GM23338 (cell line): ENCODE results near the gene ADGRG1. TPM values are rescaled to one million over a fixed set of nuclear protein-coding genes. Genes with fewer than 3 reads are reported as not detected.

Experiments used
- ATAC-seq: fragments of 200-7000 bp; cut with Tn5 transposase; 3 replicates; pipeline ENCODE4 v1.9.1; 2020
- DNase-seq: peaks from one replicate; pipeline ENCODE4 v3.0.0-alpha.2; 2015; ENCODE audit warnings: low spot score
- H2AFZ ChIP-seq: fragments of 200-600 bp; sonication (generic); 2 replicates; pipeline ENCODE4 v1.8.0; 2016; ENCODE audit warnings: antibody characterized with exemption, mild to moderate bottlenecking, moderate library complexity
- H3F3A ChIP-seq: fragments of 200-600 bp; sonication (generic); replicated peaks from 2 replicates; pipeline ENCODE4 v1.8.0; 2017; ENCODE audit warnings: antibody characterized with exemption, mixed run types, low read depth
- H3K27ac ChIP-seq: fragments of 200-600 bp; sonication (generic); 2 replicates; pipeline ENCODE4 v1.6.1; 2016; ENCODE audit warnings: low read depth
- H3K27me3 ChIP-seq: fragments of 200-600 bp; sonication (generic); 2 replicates; pipeline ENCODE4 v1.8.0; 2016; ENCODE audit warnings: mild to moderate bottlenecking, mixed run types, moderate library complexity; ENCODE audit not compliant: insufficient read depth
- H3K36me3 ChIP-seq: fragments of 200-600 bp; sonication (generic); 2 replicates; pipeline ENCODE4 v1.8.0; 2016; ENCODE audit warnings: mild to moderate bottlenecking; ENCODE audit not compliant: insufficient read depth
- H3K4me1 ChIP-seq: fragments of 200-600 bp; sonication (generic); 2 replicates; pipeline ENCODE4 v1.8.0; 2016; ENCODE audit warnings: mild to moderate bottlenecking, moderate library complexity; ENCODE audit not compliant: insufficient read depth
- H3K4me2 ChIP-seq: fragments of 200-600 bp; sonication (generic); 2 replicates; pipeline ENCODE4 v1.7.1; 2017; ENCODE audit warnings: mixed run types
- H3K4me3 ChIP-seq: fragments of 200-600 bp; sonication (generic); 2 replicates; pipeline ENCODE4 v1.6.1; 2016; ENCODE audit warnings: mixed run types
- H3K79me2 ChIP-seq: fragments of 200-600 bp; sonication (generic); replicated peaks from 2 replicates; pipeline ENCODE4 v1.8.0; 2017; ENCODE audit warnings: mild to moderate bottlenecking; ENCODE audit not compliant: insufficient read depth
- H3K9me2 ChIP-seq: fragments of 200-600 bp; sonication (generic); 2 replicates; pipeline ENCODE4 v1.8.0; 2017; ENCODE audit not compliant: insufficient read depth
- H4K20me1 ChIP-seq: fragments of 200-600 bp; sonication (generic); replicated peaks from 2 replicates; pipeline ENCODE4 v1.8.0; 2017; ENCODE audit warnings: mild to moderate bottlenecking; ENCODE audit not compliant: insufficient read depth
- H3K27ac Mint-ChIP-seq: 2 replicates; pipeline ENCODE4 v1.8.0; 2020; ENCODE audit warnings: inconsistent platforms, mild to moderate bottlenecking, moderate library complexity, mixed read lengths
- H3K27me3 Mint-ChIP-seq: 3 replicates; pipeline ENCODE4 v1.8.0; 2022; ENCODE audit warnings: low read depth, mild to moderate bottlenecking, moderate library complexity, mixed read lengths, inconsistent platforms; ENCODE audit not compliant: insufficient read depth, poor library complexity
- H3K36me3 Mint-ChIP-seq: 3 replicates; pipeline ENCODE4 v1.8.0; 2021; ENCODE audit warnings: low read depth, mild to moderate bottlenecking, inconsistent platforms, moderate library complexity, mixed read lengths
- H3K4me1 Mint-ChIP-seq: 3 replicates; pipeline ENCODE4 v1.8.0; 2020; ENCODE audit warnings: mild to moderate bottlenecking, inconsistent platforms, mixed read lengths
- H3K4me3 Mint-ChIP-seq: 3 replicates; pipeline ENCODE4 v1.8.0; 2021; ENCODE audit warnings: moderate library complexity, mild to moderate bottlenecking, inconsistent platforms, mixed read lengths
- H3K9me3 Mint-ChIP-seq: 3 replicates; pipeline ENCODE4 v1.8.0; 2020; ENCODE audit warnings: moderate library complexity, mild to moderate bottlenecking, inconsistent platforms, mixed read lengths
- CREB1 ChIP-seq: fragments of 250-450 bp; sonication (Bioruptor Pico); IDR thresholded peaks from 2 replicates; pipeline ENCODE4 v1.5.0; 2020; ENCODE audit warnings: low read depth, mild to moderate bottlenecking, moderate library complexity
- CTCF ChIP-seq, 2 experiments: fragments of 200-600 bp in 1 of 2; sonication (generic) in 1 of 2; conservative IDR thresholded peaks; 2 replicates each; pipeline versions ENCODE4 v1.5.1 to v1.6.1; 2016 to 2017; ENCODE audit warnings: antibody characterized with exemption in 2 of 2, low read depth in 2 of 2, mild to moderate bottlenecking in 2 of 2, moderate library complexity in 1 of 2
- ETS1 ChIP-seq: IDR thresholded peaks from 2 replicates; pipeline ENCODE4 v1.6.1; 2016; ENCODE audit warnings: antibody characterized with exemption
- STAT1 ChIP-seq: IDR thresholded peaks from one replicate; pipeline ENCODE4 v1.6.1; 2016; ENCODE audit warnings: antibody characterized with exemption; ENCODE audit not compliant: unreplicated experiment
- ZNF462 ChIP-seq: fragments of 250-450 bp; sonication (Bioruptor Pico); IDR thresholded peaks from 2 replicates; pipeline ENCODE4 v1.5.0; 2020; ENCODE audit warnings: mild to moderate bottlenecking, moderate library complexity
- polyA plus RNA-seq: library from polyadenylated mRNA; unstranded; fragments of >200 nt; fragmentation: Nextera tagmentation; extraction: Ambion mirVana; gene quantifications from 2 replicates; pipeline ENCODE4 v1.2.1, GENCODE V29; 2016
- total RNA-seq: library from RNA; depleted of rRNA; stranded (reverse); fragments of >200 nt; shearing (Covaris generic); gene quantifications from 2 replicates; pipeline ENCODE4 v1.2.3, GENCODE V29; 2014
- TF ChIP-seq, protein P1 (sequence below): IDR thresholded peaks from one replicate; pipeline ENCODE4 v1.6.1; 2018; ENCODE audit warnings: antibody characterized with exemption; ENCODE audit not compliant: unreplicated experiment

ADGRG1 gene
- total and polyA plus RNA-seq, 2 experiments from 2014 or later, result 0.14 to 0.47 TPM

DNA sequence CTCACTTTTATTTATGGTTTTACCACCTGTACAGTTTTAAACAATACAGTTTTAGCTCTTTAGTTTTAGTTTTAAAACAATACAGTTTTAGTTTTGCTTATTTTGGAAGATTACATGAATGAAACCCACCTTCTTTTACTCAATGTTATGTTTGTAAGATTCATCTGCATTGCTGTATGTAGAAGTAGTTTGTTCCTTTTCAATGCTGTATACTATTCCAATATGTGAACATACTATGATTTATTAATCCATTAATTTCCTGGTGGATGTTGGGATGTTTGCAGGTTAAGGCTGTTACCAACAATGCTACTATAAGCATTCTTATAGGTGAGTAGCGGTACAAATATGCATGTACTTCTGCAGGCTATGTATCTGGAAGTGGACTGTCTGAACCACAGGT is 34.4 kb upstream of the ADGRG1 start:
- Histone ChIP-seq H3K36me3 (no peaks in the 10 kb centered on the region), H3K79me2 (no peaks in the 10 kb centered on the region), H3K27me3 (no peaks in the 10 kb centered on the region), H2AFZ (no peak overlapping the region), H3K9me2 (no peaks in the 10 kb centered on the region), H3K27ac (no peak overlapping the region), H3K4me1 (no peaks in the 10 kb centered on the region), H3K4me3 (no peak overlapping the region), H3K4me2 (no peak overlapping the region), H3F3A (no peaks in the 10 kb centered on the region), H4K20me1 (no peaks in the 10 kb centered on the region)
- Mint-ChIP-seq H3K4me1 (no peaks in the 10 kb centered on the region; the same call in 2 of the 3 replicates), H3K27ac (no peak overlapping the region), H3K9me3 (peaks cover 7% of the 10 kb centered on the region; the same call in 2 of the 3 replicates), H3K36me3 (no peaks in the 10 kb centered on the region), H3K27me3 (peaks cover 5% of the 10 kb centered on the region), H3K4me3 (no peak overlapping the region)
- no peak for DNase-seq
- ATAC-seq, result no peak
- no peak for TF ChIP-seq CREB1 (CRISPR knock-in tag)

GRCh38 chr16:57594531-57595031 is 33.8 kb upstream of the ADGRG1 start:
- DNase-seq (no peak), ATAC-seq (no peak)
- no peaks in the 10 kb centered on the region for H4K20me1 ChIP-seq

More at GRCh38 chr16:57594531-57595031, 33.8 kb upstream of the ADGRG1 start:
- H3K79me2 ChIP-seq, result no peaks in the 10 kb centered on the region
- no peaks in the 10 kb centered on the region for H3K4me1 ChIP-seq
- H3K9me2 ChIP-seq, result no peaks in the 10 kb centered on the region
- peaks cover 3% of the 10 kb centered on the region; the same call in 1 of the 3 replicates for H3K9me3 Mint-ChIP-seq
- no peak overlapping the region for H3K27ac Mint-ChIP-seq
- no peaks in the 10 kb centered on the region; the same call in 2 of the 3 replicates for H3K4me1 Mint-ChIP-seq
- H3K4me2 ChIP-seq, result no peak overlapping the region
- no peak overlapping the region for H3K27ac ChIP-seq
- no peak for TF ChIP-seq CREB1 (CRISPR knock-in tag)
- no peak for TF ChIP-seq ETS1
- TF ChIP-seq, protein P1, sequence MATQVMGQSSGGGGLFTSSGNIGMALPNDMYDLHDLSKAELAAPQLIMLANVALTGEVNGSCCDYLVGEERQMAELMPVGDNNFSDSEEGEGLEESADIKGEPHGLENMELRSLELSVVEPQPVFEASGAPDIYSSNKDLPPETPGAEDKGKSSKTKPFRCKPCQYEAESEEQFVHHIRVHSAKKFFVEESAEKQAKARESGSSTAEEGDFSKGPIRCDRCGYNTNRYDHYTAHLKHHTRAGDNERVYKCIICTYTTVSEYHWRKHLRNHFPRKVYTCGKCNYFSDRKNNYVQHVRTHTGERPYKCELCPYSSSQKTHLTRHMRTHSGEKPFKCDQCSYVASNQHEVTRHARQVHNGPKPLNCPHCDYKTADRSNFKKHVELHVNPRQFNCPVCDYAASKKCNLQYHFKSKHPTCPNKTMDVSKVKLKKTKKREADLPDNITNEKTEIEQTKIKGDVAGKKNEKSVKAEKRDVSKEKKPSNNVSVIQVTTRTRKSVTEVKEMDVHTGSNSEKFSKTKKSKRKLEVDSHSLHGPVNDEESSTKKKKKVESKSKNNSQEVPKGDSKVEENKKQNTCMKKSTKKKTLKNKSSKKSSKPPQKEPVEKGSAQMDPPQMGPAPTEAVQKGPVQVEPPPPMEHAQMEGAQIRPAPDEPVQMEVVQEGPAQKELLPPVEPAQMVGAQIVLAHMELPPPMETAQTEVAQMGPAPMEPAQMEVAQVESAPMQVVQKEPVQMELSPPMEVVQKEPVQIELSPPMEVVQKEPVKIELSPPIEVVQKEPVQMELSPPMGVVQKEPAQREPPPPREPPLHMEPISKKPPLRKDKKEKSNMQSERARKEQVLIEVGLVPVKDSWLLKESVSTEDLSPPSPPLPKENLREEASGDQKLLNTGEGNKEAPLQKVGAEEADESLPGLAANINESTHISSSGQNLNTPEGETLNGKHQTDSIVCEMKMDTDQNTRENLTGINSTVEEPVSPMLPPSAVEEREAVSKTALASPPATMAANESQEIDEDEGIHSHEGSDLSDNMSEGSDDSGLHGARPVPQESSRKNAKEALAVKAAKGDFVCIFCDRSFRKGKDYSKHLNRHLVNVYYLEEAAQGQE, result no peak
- TF ChIP-seq STAT1, result no peak
- no peak for TF ChIP-seq CTCF (conservative IDR thresholded peaks at IDR 0.05; ENCODE audit: low read depth in 2 of 2)
- no peak for TF ChIP-seq ZNF462 (CRISPR knock-in tag)
- no peak overlapping the region for H2AFZ ChIP-seq
- H3K36me3 ChIP-seq, result no peaks in the 10 kb centered on the region
- no peak overlapping the region for H3K4me3 ChIP-seq
- peaks cover 6% of the 10 kb centered on the region for H3K27me3 Mint-ChIP-seq
- H3F3A ChIP-seq, result no peaks in the 10 kb centered on the region
- no peaks in the 10 kb centered on the region for H3K27me3 ChIP-seq
- no peaks in the 10 kb centered on the region for H3K36me3 Mint-ChIP-seq
- no peak overlapping the region for H3K4me3 Mint-ChIP-seq
